ES-I3 (cell line): Measurements from ENCODE around the gene B4GALT1.
A peak's percentile ranks its signal among the peaks of the same experiment; 100 is the strongest.
"Not testable (repeated sequence)": the region's sequence is repeated elsewhere in the genome, so short reads cannot be mapped to it uniquely, and the experiment has no call there.

Experiments
- H3K36me3 ChIP-seq: 2 replicates; pipeline ENCODE4 v1.6.1; 2013; ENCODE audit warnings: mild to moderate bottlenecking, low read length, control low read depth, moderate library complexity; ENCODE audit not compliant: insufficient read depth
- H3K4me1 ChIP-seq: 2 replicates; pipeline ENCODE4 v1.6.1; 2013; ENCODE audit warnings: mild to moderate bottlenecking, control low read depth, low read length; ENCODE audit not compliant: insufficient read depth
- H3K9ac ChIP-seq: 2 replicates; pipeline ENCODE4 v1.6.1; 2013; ENCODE audit warnings: low read depth, mild to moderate bottlenecking, low read length, moderate library complexity
- H3K9me3 ChIP-seq: 2 replicates; pipeline ENCODE4 v1.6.1; 2013; ENCODE audit warnings: mild to moderate bottlenecking, low read length, moderate library complexity; ENCODE audit not compliant: control insufficient read depth, insufficient read depth

Gene B4GALT1

GRCh38 chr9:33172256-33173238, 5.4 kb upstream of the B4GALT1 start:
- Histone ChIP-seq H3K9me3 (no peaks in the 10 kb centered on the region), H3K9ac (no peak overlapping the region), H3K4me1 (peaks cover 9% of the 10 kb centered on the region)

GRCh38 chr9:33170464-33171415, 3.6 kb upstream of the B4GALT1 start:
- peaks cover 9% of the 10 kb centered on the region for H3K4me1 ChIP-seq
- no peaks in the 10 kb centered on the region for H3K9me3 ChIP-seq
- H3K36me3 ChIP-seq = no peaks in the 10 kb centered on the region
- H3K9ac ChIP-seq = no peak overlapping the region

More at GRCh38 chr9:33172256-33173238, 5.4 kb upstream of the B4GALT1 start:
- no peaks in the 10 kb centered on the region for H3K36me3 ChIP-seq

- Histone ChIP-seq H3K4me1 (peaks cover 9% of the 10 kb centered on the region), H3K9me3 (no peaks in the 10 kb centered on the region), H3K9ac (no peak overlapping the region), H3K36me3 (no peaks in the 10 kb centered on the region)
These were observed 1.9 kb upstream of the B4GALT1 start for GRCh38 chr9:33168941-33169544.

- H3K9ac ChIP-seq = peak overlapping the region; percentile 74
- peaks cover 9% of the 10 kb centered on the region for H3K4me1 ChIP-seq
- H3K9me3 ChIP-seq = no peaks in the 10 kb centered on the region
These were observed 881 bp upstream of the B4GALT1 start for GRCh38 chr9:33167972-33168461.

GRCh38 chr9:33166231-33167083, 679 bp downstream of the B4GALT1 start:
- peaks cover 5% of the 10 kb centered on the region; the same call in 1 of the 2 replicates for H3K4me1 ChIP-seq
- no peaks in the 10 kb centered on the region for H3K36me3 ChIP-seq
- no peaks in the 10 kb centered on the region for H3K9me3 ChIP-seq
- H3K9ac ChIP-seq = peak overlapping the region; percentile 80

More at GRCh38 chr9:33167972-33168461, 881 bp upstream of the B4GALT1 start:
- H3K36me3 ChIP-seq = no peaks in the 10 kb centered on the region

GRCh38 chr9:33165263-33166151, 1.6 kb downstream of the B4GALT1 start:
- H3K4me1 ChIP-seq = peaks cover 12% of the 10 kb centered on the region; the same call in 1 of the 2 replicates
- H3K9ac ChIP-seq = peak overlapping the region; percentile 80; the same call in 1 of the 2 replicates

GRCh38 chr9:33164921-33165262, 2.2 kb downstream of the B4GALT1 start:
- H3K9me3 ChIP-seq, H3K9ac ChIP-seq, H3K36me3 ChIP-seq: not testable (repeated sequence)
- H3K4me1 ChIP-seq = peaks cover 14% of the 10 kb centered on the region; the same call in 1 of the 2 replicates

More at GRCh38 chr9:33165263-33166151, 1.6 kb downstream of the B4GALT1 start:
- no peaks in the 10 kb centered on the region for H3K36me3 ChIP-seq
- no peaks in the 10 kb centered on the region for H3K9me3 ChIP-seq

GRCh38 chr9:33164138-33164809, 2.9 kb downstream of the B4GALT1 start:
- Histone ChIP-seq H3K36me3 (no peaks in the 10 kb centered on the region), H3K9ac (no peak overlapping the region), H3K9me3 (no peaks in the 10 kb centered on the region), H3K4me1 (peaks cover 19% of the 10 kb centered on the region)

- H3K36me3 ChIP-seq = no peaks in the 10 kb centered on the region
- no peak overlapping the region for H3K9ac ChIP-seq
- peaks cover 26% of the 10 kb centered on the region for H3K4me1 ChIP-seq
- no peaks in the 10 kb centered on the region for H3K9me3 ChIP-seq
These were observed 3.6 kb downstream of the B4GALT1 start for GRCh38 chr9:33163433-33164137.

- H3K9ac ChIP-seq = no peak overlapping the region
- H3K9me3 ChIP-seq = no peaks in the 10 kb centered on the region
- no peaks in the 10 kb centered on the region for H3K36me3 ChIP-seq
- peaks cover 34% of the 10 kb centered on the region for H3K4me1 ChIP-seq
These were observed 4.3 kb downstream of the B4GALT1 start for GRCh38 chr9:33162721-33163311.

GRCh38 chr9:33161589-33162132, 5.5 kb downstream of the B4GALT1 start:
- Histone ChIP-seq H3K4me1 (peaks cover 36% of the 10 kb centered on the region), H3K36me3 (no peaks in the 10 kb centered on the region), H3K9me3 (no peaks in the 10 kb centered on the region), H3K9ac (no peak overlapping the region)
